SKM-1 treated with dmso at 0.1 percent for 144 hours (cell line): ENCODE measurements around the gene BCL2A1.
"Not testable (repeated sequence)": the region's sequence is repeated elsewhere in the genome, so short reads cannot be mapped to it uniquely, and the experiment has no call there.

ENCODE experiments used
- DNase-seq: peaks from one replicate; lab custom pipeline; 2025; ENCODE audit not compliant: unreplicated experiment; lab: John Stamatoyannopoulos, UW

Gene BCL2A1

DNA sequence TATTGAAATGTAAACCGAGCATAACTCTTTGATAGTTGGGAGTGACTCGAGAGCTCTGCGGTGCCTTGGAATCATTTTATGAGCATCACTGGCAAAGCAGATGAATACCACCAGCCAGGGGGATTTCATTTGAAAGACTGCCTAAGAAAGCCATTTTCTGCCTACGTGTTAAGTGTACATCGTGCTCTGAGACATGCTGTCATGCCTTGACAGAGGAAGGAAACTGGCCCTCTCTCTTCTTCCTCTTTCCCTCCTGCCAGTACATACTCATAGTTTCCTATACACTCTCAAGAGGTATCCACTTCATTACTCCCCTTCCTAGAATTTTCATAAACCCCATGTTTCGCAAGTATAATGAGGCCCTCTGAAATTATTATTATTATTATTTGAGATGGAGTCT is 8.8 kb downstream of the BCL2A1 start:
- DNase-seq: peak; percentile 89

GRCh38 chr15:79960502-79961212 is 10.3 kb downstream of the BCL2A1 start:
- DNase-seq: peak; percentile 53

DNA sequence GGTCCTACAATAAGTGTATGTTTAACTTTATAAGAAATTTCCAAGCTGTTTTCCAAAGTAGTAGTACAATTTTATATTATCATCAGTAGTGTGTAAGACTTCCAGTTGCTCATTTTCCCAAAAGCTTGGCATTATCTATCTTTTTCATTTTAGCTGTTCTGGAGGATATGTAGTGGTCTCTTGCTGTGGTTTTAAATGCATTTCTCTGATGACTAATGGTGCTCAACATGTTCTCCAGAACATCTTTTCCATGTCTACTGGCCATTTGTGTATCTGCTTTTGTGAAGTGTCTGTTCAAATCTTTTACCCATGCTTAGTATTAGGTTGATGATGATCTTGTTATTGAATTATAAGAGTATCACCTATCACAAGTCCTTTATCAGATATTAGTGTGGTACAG is 13.3 kb downstream of the BCL2A1 start:
- no peak for DNase-seq

GRCh38 chr15:79956354-79956939 is 14.5 kb downstream of the BCL2A1 start:
- DNase-seq: no peak

- DNase-seq: no peak
These were observed 16.3 kb downstream of the BCL2A1 start for GRCh38 chr15:79954661-79955060.

- peak; percentile 46 for DNase-seq
These were observed 17.0 kb downstream of the BCL2A1 start for GRCh38 chr15:79953951-79954444.

DNA sequence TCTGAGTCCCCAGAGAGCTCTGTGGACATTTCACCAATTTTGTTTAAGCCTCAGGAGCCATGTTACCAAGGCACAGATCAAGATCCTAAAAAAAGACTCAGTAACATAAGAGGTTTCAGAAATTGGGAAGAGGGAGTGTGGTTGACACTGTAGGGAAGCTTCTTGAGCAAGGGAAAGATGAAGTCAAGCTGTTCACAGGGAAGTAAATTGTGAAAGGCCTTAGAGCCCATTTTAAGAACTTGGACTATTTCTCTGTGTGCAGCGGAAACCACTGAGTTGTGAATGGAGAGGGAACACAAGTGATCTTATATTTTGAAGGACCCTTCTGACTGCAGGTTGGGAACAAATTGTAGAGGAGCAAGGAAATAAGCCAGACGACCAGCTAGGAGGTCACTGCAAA is 18.7 kb downstream of the BCL2A1 start:
- DNase-seq: peak; percentile 80

DNA sequence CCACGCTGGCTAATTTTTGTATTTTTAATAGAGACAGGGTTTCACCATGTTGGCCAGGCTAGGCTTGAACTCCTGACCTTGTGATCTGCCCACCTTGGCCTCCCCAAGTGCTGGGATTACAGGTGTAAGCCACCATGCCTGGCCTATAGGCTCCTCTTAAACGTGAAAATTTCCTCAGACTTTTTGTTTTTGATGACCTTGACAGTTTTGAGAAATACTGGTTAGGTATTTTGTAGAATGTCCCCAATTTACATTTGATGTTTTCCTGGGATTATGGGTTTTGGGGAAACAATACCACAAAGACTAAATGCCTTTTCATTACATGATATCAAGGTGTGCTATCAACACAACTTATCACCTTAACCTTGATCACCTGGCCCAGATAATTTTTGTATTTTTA is 20.7 kb downstream of the BCL2A1 start:
- no peak for DNase-seq

GRCh38 chr15:79948761-79949160 is 22.2 kb downstream of the BCL2A1 start:
- no peak for DNase-seq

- DNase-seq: no peak
These were observed 22.8 kb downstream of the BCL2A1 start for GRCh38 chr15:79948095-79948695.

- no peak for DNase-seq
These were observed 24.0 kb downstream of the BCL2A1 start for GRCh38 chr15:79947009-79947408.

- no peak for DNase-seq
These were observed 26.4 kb downstream of the BCL2A1 start for GRCh38 chr15:79944622-79945021.

GRCh38 chr15:79943820-79944219 is 27.2 kb downstream of the BCL2A1 start:
- DNase-seq: no peak

- DNase-seq: no peak
These were observed 28.1 kb downstream of the BCL2A1 start for GRCh38 chr15:79942741-79943481.

DNA sequence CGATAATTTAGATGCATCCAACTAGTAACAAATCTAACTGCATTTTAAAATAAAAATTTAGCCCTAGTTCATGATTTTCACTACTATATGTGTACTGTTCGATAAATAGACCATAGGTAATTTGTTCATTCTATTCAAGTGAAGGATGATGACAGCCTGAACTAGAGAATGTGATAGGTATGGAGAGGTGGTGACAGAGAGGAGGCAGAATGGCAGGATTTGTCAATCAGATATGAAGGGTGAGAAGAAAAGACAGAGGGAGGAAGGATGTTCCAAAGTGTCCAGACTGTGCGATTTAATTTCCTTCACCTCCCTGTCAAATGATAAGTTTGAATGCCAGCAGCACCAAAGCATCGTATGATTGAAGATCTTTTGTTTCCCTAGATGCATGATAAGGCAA is 31.6 kb downstream of the BCL2A1 start:
- no peak for DNase-seq

- DNase-seq: no peak
These were observed 32.9 kb downstream of the BCL2A1 start for GRCh38 chr15:79938143-79938542.

DNA sequence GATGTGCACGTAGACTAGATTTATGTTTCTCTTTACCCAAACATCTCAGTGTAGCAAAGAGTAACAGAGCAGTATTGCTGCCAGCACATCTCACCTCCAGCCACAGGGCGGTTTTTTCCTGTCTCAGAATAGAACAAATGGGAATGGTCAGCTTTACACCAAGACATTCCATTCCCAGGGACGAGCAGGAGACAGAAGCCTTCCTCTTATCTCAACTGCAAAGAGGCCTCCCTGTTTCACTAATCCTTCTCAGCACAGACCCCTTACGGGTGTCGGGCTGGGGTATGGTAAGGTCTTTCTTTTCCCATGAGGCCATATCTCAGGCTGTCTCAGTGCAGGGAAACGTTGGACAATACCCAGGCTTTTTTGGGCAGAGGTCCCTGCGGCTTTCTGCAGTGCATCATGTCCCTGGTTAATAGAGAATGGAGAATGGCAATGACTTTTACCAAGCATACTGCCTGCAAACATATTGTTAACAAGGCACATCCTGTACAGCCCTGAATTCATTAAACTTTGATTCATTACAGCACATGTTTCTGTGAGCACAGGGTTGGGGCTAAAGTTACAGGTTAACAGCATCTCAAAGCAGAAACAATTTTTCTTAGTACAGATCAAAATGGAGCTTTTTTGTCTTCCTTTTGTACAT is 35.3 kb downstream of the BCL2A1 start:
- not testable (repeated sequence) for DNase-seq

- no peak for DNase-seq
These were observed 37.8 kb downstream of the BCL2A1 start for GRCh38 chr15:79933231-79933630.

GRCh38 chr15:79932447-79932846 is 38.5 kb downstream of the BCL2A1 start:
- no peak for DNase-seq

- peak; percentile 12 for DNase-seq
These were observed 40.5 kb downstream of the BCL2A1 start for GRCh38 chr15:79930516-79930915.

DNA sequence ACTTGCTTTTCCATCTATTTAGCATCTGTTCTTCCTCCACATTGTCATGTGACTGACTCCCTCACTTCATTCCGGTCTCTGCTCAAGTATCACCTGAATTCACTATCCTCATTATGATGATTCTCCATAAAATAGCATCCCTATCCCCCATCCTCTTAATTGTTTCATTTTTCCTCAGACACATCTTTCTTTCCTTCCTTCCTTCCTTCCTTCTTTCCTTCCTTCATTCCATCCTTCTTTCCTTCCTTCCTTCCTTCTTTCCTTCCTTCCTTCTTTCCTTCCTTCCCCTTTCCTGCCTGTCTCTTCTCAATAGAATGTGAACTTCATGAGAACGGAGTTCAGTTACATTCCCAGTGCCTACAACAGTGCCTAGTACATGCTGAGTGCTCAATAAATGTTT is 41.6 kb downstream of the BCL2A1 start:
- no peak for DNase-seq
